HCT116 (cell line): ENCODE measurements around the gene SFXN5. TPM values are rescaled to one million over a fixed set of nuclear protein-coding genes. Genes with fewer than 3 reads are reported as not detected.

ENCODE experiments used
- ATAC-seq: fragments of 200-7000 bp; cut with Tn5 transposase; 2 replicates; pipeline ENCODE4 v1.9.1; 2020; ENCODE audit warnings: mild to moderate bottlenecking, moderate library complexity
- BruUV-seq: library from RNA; stranded (reverse); fragments of 400-500 nt; replicated peaks from 2 replicates; lab custom pipeline; 2021; lab: Mats Ljungman, UMichigan
- CTCF ChIA-PET: fragments of 300-600 bp; sonication (Branson Sonifier 250); formaldehyde crosslinking; loops from one replicate; lab custom pipeline; 2021; ENCODE audit warnings: antibody characterized with exemption; lab: Charles Lee
- POLR2A ChIA-PET: fragments of 300-600, 350-600 bp; sonication (Branson Sonifier 250); formaldehyde crosslinking; loops from one replicate; lab custom pipeline; 2021; ENCODE audit warnings: antibody characterized with exemption; lab: Charles Lee
- RAD21 ChIA-PET, 2 experiments: fragments of 300-600 bp; sonication (Branson Sonifier 250); formaldehyde crosslinking; loops; one replicate each; lab custom pipeline; 2023; ENCODE audit warnings: low total read pairs in 2 of 2; ENCODE audit not compliant: uncharacterized antibody in 2 of 2, unreplicated experiment in 2 of 2, low non-redundant PET in 1 of 2; lab: Charles Lee
- DNase-seq: peaks from one replicate; pipeline ENCODE4 v3.0.0-alpha.2; 2010; ENCODE audit warnings: low read depth, low spot score
- H2AFZ ChIP-seq: fragments of 200-600 bp; shearing (Covaris generic), sonication (generic); 2 replicates; pipeline ENCODE4 v1.6.1; 2017; ENCODE audit warnings: low read depth, mixed run types, mixed read lengths, antibody characterized with exemption, low read length; ENCODE audit not compliant: poor library complexity, severe bottlenecking
- H3K27ac ChIP-seq: 2 replicates; pipeline ENCODE4 v1.5.1; 2012; ENCODE audit warnings: low read depth, low read length
- H3K27me3 ChIP-seq: fragments of 200-600 bp; sonication (generic); 2 replicates; pipeline ENCODE4 v1.6.1; 2016; ENCODE audit warnings: mixed run types, low read length, mixed read lengths; ENCODE audit not compliant: insufficient read depth
- H3K36me3 ChIP-seq, 2 experiments: fragments of 200-500 bp in 1 of 2; fragments of 200-600 bp in 1 of 2; sonication (Bioruptor generic) in 1 of 2; sonication (generic) in 1 of 2; 2 replicates each; pipeline versions ENCODE4 v1.5.1 to v1.6.1; 2014 to 2016; ENCODE audit warnings: low read length in 2 of 2, inconsistent platforms in 1 of 2, mixed read lengths in 1 of 2, mixed run types in 1 of 2; ENCODE audit not compliant: insufficient read depth in 2 of 2, control insufficient read depth in 1 of 2
- H3K4me1 ChIP-seq, 2 experiments: fragments of 200-600 bp in 1 of 2; sonication (generic) in 1 of 2; 2 replicates each; pipeline versions ENCODE4 v1.5.1 to v1.6.1; 2012 to 2017; ENCODE audit warnings: low read length in 2 of 2, inconsistent platforms in 1 of 2, mild to moderate bottlenecking in 1 of 2, mixed read lengths in 1 of 2, mixed run types in 1 of 2, moderate library complexity in 1 of 2; ENCODE audit not compliant: insufficient read depth in 2 of 2, control insufficient read depth in 1 of 2
- H3K4me2 ChIP-seq: fragments of 200-600 bp; sonication (generic); 2 replicates; pipeline ENCODE4 v1.6.1; 2017; ENCODE audit warnings: mixed run types, low read length, mixed read lengths
- H3K4me3 ChIP-seq, 2 experiments: fragments of 200-600 bp in 1 of 2; sonication (generic) in 1 of 2; replicated peaks in 1 of 2; 2 replicates each; pipeline ENCODE4 v1.5.1; 2011 to 2016; ENCODE audit warnings: low read length in 2 of 2, control low read depth in 1 of 2, low read depth in 1 of 2, mild to moderate bottlenecking in 1 of 2, mixed read lengths in 1 of 2, mixed run types in 1 of 2
- H3K79me2 ChIP-seq: fragments of 200-600 bp; sonication (generic); 2 replicates; pipeline ENCODE4 v1.6.1; 2017; ENCODE audit warnings: mild to moderate bottlenecking, mixed run types, low read length, moderate library complexity, mixed read lengths; ENCODE audit not compliant: insufficient read depth
- H3K9ac ChIP-seq: fragments of 200-600 bp; sonication (generic); 2 replicates; pipeline ENCODE4 v1.6.1; 2016; ENCODE audit warnings: low read length, mixed read lengths
- H3K9me2 ChIP-seq: fragments of 200-600 bp; sonication (generic), shearing (Covaris generic); 2 replicates; pipeline ENCODE4 v1.6.1; 2017; ENCODE audit warnings: mixed run types, mild to moderate bottlenecking, moderate library complexity; ENCODE audit not compliant: insufficient read depth
- H3K9me3 ChIP-seq, 2 experiments: fragments of 200-500 bp in 1 of 2; fragments of 200-600 bp in 1 of 2; sonication (Bioruptor generic) in 1 of 2; sonication (generic) in 1 of 2; 2 replicates each; pipeline ENCODE4 v1.6.1; 2014 to 2017; ENCODE audit warnings: low read length in 2 of 2, mixed read lengths in 2 of 2, inconsistent platforms in 1 of 2, low read depth in 1 of 2, mild to moderate bottlenecking in 1 of 2, mixed run types in 1 of 2, moderate library complexity in 1 of 2; ENCODE audit not compliant: control insufficient read depth in 1 of 2, insufficient read depth in 1 of 2
- H4K20me1 ChIP-seq: fragments of 200-600 bp; sonication (generic), shearing (Covaris generic); 2 replicates; pipeline ENCODE4 v1.6.1; 2017; ENCODE audit warnings: mixed run types, mild to moderate bottlenecking, moderate library complexity; ENCODE audit not compliant: insufficient read depth
- EGR1 ChIP-seq: IDR thresholded peaks from 2 replicates; pipeline ENCODE4 v1.6.1; 2012; ENCODE audit warnings: low read depth
- FOSL1 ChIP-seq: IDR thresholded peaks from 2 replicates; pipeline ENCODE4 v1.6.1; 2012; ENCODE audit warnings: low read depth
- JUND ChIP-seq: IDR thresholded peaks from 2 replicates; pipeline ENCODE4 v1.6.1; 2012
- SRF ChIP-seq: IDR thresholded peaks from 2 replicates; pipeline ENCODE4 v1.6.1; 2012; ENCODE audit warnings: low read depth
- intact Hi-C: fragments of 100-400 bp; cut with micrococcal nuclease; formaldehyde crosslinking; loops from 2 replicates; pipeline ENCODE4 v1.10.0; 2022
- total RNA-seq: library from RNA; stranded (reverse); gene quantifications from one replicate; pipeline ENCODE4 v1.2.1, GENCODE V29; 2021; ENCODE audit not compliant: unreplicated experiment
- TF ChIP-seq, protein P1 (sequence below), 3 experiments: fragments of 200-600 bp in 1 of 3; sonication (generic) in 1 of 3; IDR thresholded peaks in 2 of 3; conservative IDR thresholded peaks in 1 of 3; 2 replicates each; pipeline ENCODE4 v1.5.1; 2012 to 2017; ENCODE audit warnings: low read depth in 2 of 3, low read length in 2 of 3, antibody characterized with exemption in 1 of 3, borderline replicate concordance in 1 of 3, control low read depth in 1 of 3, mild to moderate bottlenecking in 1 of 3, mixed read lengths in 1 of 3, mixed run types in 1 of 3, moderate library complexity in 1 of 3; ENCODE audit not compliant: insufficient read depth in 1 of 3

Gene SFXN5
- total RNA-seq, 1 experiment from 2014 or later: 10.0 TPM

DNA sequence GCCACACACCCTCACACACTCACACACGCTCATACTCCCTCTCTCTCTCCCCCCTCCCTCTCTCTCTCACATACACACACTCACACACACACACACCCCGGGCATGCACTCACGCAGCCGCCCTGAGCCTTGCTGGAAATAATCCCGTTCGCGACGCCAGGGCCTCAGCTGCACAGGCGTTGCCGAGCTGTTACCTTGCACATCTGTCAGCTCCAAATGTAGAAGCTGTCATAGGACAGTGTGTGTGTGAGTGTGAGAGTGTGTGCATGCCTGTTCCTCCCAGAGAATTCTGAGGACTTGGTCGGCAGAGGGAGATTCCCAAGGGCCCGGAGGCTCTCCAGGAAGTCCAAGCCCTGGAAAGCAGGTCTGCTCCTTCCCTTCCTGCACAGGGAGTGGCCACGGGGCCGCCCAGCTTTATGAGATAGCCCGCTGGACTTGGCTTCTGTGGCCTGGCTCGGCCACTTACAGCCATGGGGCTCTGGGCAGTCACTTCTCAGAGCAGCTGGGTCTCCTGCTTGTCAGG lies 175.7 kb downstream of the SFXN5 start:
- peaks cover 4% of the 10 kb centered on the region; the same call in 1 of the 2 replicates for H4K20me1 ChIP-seq
- ATAC-seq: no peak
- TF ChIP-seq EGR1 (no peak), FOSL1 (no peak), SRF (no peak)
- TF ChIP-seq, all 23 proteins: peak for 0
- H3K4me1 ChIP-seq: peaks cover 0 to 4% of the 10 kb centered on the region in 2 experiments; a peak in 1 of 4 replicates
- POLR2A ChIA-PET: no interaction called here
- no peak overlapping the region for H3K4me3 ChIP-seq
- H3K36me3 ChIP-seq: peaks cover 0 to 15% of the 10 kb centered on the region in 2 experiments; a peak in 1 of 4 replicates
- no peak overlapping the region for H2AFZ ChIP-seq
- no peak for DNase-seq
- H3K27me3 ChIP-seq: no peaks in the 10 kb centered on the region
- no peak overlapping the region for H3K4me2 ChIP-seq
- no peaks in the 10 kb centered on the region for H3K9me2 ChIP-seq
- no TSS peak for BruUV-seq
- RAD21 ChIA-PET: no interaction called here
- no peaks in the 10 kb centered on the region for H3K9me3 ChIP-seq
- H3K27ac ChIP-seq: no peak overlapping the region
- intact Hi-C loops: no loop called here
- CTCF ChIA-PET: interaction anchor here (1.1 to 1.7 kb wide), 4 partner anchors 8 to 281 kb away, joined by 3 to 6 read pairs (median 5); partner anchors contain the start of gene SPR
- H3K79me2 ChIP-seq: no peaks in the 10 kb centered on the region
- H3K9ac ChIP-seq: no peak overlapping the region

GRCh38 chr2:72895154-72895553 lies 176.4 kb downstream of the SFXN5 start:
- H3K36me3 ChIP-seq: peaks cover 0 to 15% of the 10 kb centered on the region in 2 experiments; a peak in 1 of 4 replicates
- ChIA-PET CTCF (interaction anchor here (1.3 to 1.7 kb wide), 3 partner anchors 40 to 282 kb away, joined by 5 to 6 read pairs (median 5); no protein-coding TSS in a partner anchor), POLR2A (no interaction called here), RAD21 (no interaction called here)
- no peak for ATAC-seq
- DNase-seq: no peak
- no peaks in the 10 kb centered on the region for H3K9me2 ChIP-seq
- H3K79me2 ChIP-seq: no peaks in the 10 kb centered on the region
- TF ChIP-seq FOSL1 (no peak), JUND (no peak)
- TF ChIP-seq, protein P1, sequence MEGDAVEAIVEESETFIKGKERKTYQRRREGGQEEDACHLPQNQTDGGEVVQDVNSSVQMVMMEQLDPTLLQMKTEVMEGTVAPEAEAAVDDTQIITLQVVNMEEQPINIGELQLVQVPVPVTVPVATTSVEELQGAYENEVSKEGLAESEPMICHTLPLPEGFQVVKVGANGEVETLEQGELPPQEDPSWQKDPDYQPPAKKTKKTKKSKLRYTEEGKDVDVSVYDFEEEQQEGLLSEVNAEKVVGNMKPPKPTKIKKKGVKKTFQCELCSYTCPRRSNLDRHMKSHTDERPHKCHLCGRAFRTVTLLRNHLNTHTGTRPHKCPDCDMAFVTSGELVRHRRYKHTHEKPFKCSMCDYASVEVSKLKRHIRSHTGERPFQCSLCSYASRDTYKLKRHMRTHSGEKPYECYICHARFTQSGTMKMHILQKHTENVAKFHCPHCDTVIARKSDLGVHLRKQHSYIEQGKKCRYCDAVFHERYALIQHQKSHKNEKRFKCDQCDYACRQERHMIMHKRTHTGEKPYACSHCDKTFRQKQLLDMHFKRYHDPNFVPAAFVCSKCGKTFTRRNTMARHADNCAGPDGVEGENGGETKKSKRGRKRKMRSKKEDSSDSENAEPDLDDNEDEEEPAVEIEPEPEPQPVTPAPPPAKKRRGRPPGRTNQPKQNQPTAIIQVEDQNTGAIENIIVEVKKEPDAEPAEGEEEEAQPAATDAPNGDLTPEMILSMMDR (IDR thresholded peaks at IDR 0.05 in 2 of 3, conservative IDR thresholded peaks at IDR 0.05 in 1 of 3; ENCODE audit: borderline replicate concordance in 1 of 3, insufficient read depth in 1 of 3, low read depth in 2 of 3, low read length in 2 of 3): no peak
- H3K27ac ChIP-seq: no peak overlapping the region
- no peak overlapping the region for H3K9ac ChIP-seq
- no peak overlapping the region for H2AFZ ChIP-seq
- H3K4me1 ChIP-seq: peaks cover 0 to 4% of the 10 kb centered on the region in 2 experiments; a peak in 1 of 4 replicates
- H3K4me3 ChIP-seq: no peak overlapping the region
- H4K20me1 ChIP-seq: peaks cover 4% of the 10 kb centered on the region; the same call in 1 of the 2 replicates
- intact Hi-C loops: no loop called here
- BruUV-seq: no TSS peak
- H3K9me3 ChIP-seq: no peaks in the 10 kb centered on the region
- H3K4me2 ChIP-seq: no peak overlapping the region
- no peaks in the 10 kb centered on the region for H3K27me3 ChIP-seq
